HCT116 (cell line): ENCODE results near the gene PLXNC1. TPM values are rescaled to one million over a fixed set of nuclear protein-coding genes. Genes with fewer than 3 reads are reported as not detected.

Experiments used
- ATAC-seq: fragments of 200-7000 bp; cut with Tn5 transposase; 2 replicates; pipeline ENCODE4 v1.9.1; 2020; ENCODE audit warnings: mild to moderate bottlenecking, moderate library complexity
- BruUV-seq: library from RNA; stranded (reverse); fragments of 400-500 nt; replicated peaks from 2 replicates; lab custom pipeline; 2021; lab: Mats Ljungman, UMichigan
- CTCF ChIA-PET: fragments of 300-600 bp; sonication (Branson Sonifier 250); formaldehyde crosslinking; loops from one replicate; lab custom pipeline; 2021; ENCODE audit warnings: antibody characterized with exemption; lab: Charles Lee
- POLR2A ChIA-PET: fragments of 300-600, 350-600 bp; sonication (Branson Sonifier 250); formaldehyde crosslinking; loops from one replicate; lab custom pipeline; 2021; ENCODE audit warnings: antibody characterized with exemption; lab: Charles Lee
- RAD21 ChIA-PET, 2 experiments: fragments of 300-600 bp; sonication (Branson Sonifier 250); formaldehyde crosslinking; loops; one replicate each; lab custom pipeline; 2023; ENCODE audit warnings: low total read pairs in 2 of 2; ENCODE audit not compliant: uncharacterized antibody in 2 of 2, unreplicated experiment in 2 of 2, low non-redundant PET in 1 of 2; lab: Charles Lee
- DNase-seq: peaks from one replicate; pipeline ENCODE4 v3.0.0-alpha.2; 2010; ENCODE audit warnings: low read depth, low spot score
- H2AFZ ChIP-seq: fragments of 200-600 bp; shearing (Covaris generic), sonication (generic); 2 replicates; pipeline ENCODE4 v1.6.1; 2017; ENCODE audit warnings: low read depth, mixed run types, mixed read lengths, antibody characterized with exemption, low read length; ENCODE audit not compliant: poor library complexity, severe bottlenecking
- H3K27ac ChIP-seq: 2 replicates; pipeline ENCODE4 v1.5.1; 2012; ENCODE audit warnings: low read depth, low read length
- H3K27me3 ChIP-seq: fragments of 200-600 bp; sonication (generic); 2 replicates; pipeline ENCODE4 v1.6.1; 2016; ENCODE audit warnings: mixed run types, low read length, mixed read lengths; ENCODE audit not compliant: insufficient read depth
- H3K36me3 ChIP-seq, 2 experiments: fragments of 200-500 bp in 1 of 2; fragments of 200-600 bp in 1 of 2; sonication (Bioruptor generic) in 1 of 2; sonication (generic) in 1 of 2; 2 replicates each; pipeline versions ENCODE4 v1.5.1 to v1.6.1; 2014 to 2016; ENCODE audit warnings: low read length in 2 of 2, inconsistent platforms in 1 of 2, mixed read lengths in 1 of 2, mixed run types in 1 of 2; ENCODE audit not compliant: insufficient read depth in 2 of 2, control insufficient read depth in 1 of 2
- H3K4me1 ChIP-seq, 2 experiments: fragments of 200-600 bp in 1 of 2; sonication (generic) in 1 of 2; 2 replicates each; pipeline versions ENCODE4 v1.5.1 to v1.6.1; 2012 to 2017; ENCODE audit warnings: low read length in 2 of 2, inconsistent platforms in 1 of 2, mild to moderate bottlenecking in 1 of 2, mixed read lengths in 1 of 2, mixed run types in 1 of 2, moderate library complexity in 1 of 2; ENCODE audit not compliant: insufficient read depth in 2 of 2, control insufficient read depth in 1 of 2
- H3K4me2 ChIP-seq: fragments of 200-600 bp; sonication (generic); 2 replicates; pipeline ENCODE4 v1.6.1; 2017; ENCODE audit warnings: mixed run types, low read length, mixed read lengths
- H3K4me3 ChIP-seq, 2 experiments: fragments of 200-600 bp in 1 of 2; sonication (generic) in 1 of 2; replicated peaks in 1 of 2; 2 replicates each; pipeline ENCODE4 v1.5.1; 2011 to 2016; ENCODE audit warnings: low read length in 2 of 2, control low read depth in 1 of 2, low read depth in 1 of 2, mild to moderate bottlenecking in 1 of 2, mixed read lengths in 1 of 2, mixed run types in 1 of 2
- H3K79me2 ChIP-seq: fragments of 200-600 bp; sonication (generic); 2 replicates; pipeline ENCODE4 v1.6.1; 2017; ENCODE audit warnings: mild to moderate bottlenecking, mixed run types, low read length, moderate library complexity, mixed read lengths; ENCODE audit not compliant: insufficient read depth
- H3K9ac ChIP-seq: fragments of 200-600 bp; sonication (generic); 2 replicates; pipeline ENCODE4 v1.6.1; 2016; ENCODE audit warnings: low read length, mixed read lengths
- H3K9me2 ChIP-seq: fragments of 200-600 bp; sonication (generic), shearing (Covaris generic); 2 replicates; pipeline ENCODE4 v1.6.1; 2017; ENCODE audit warnings: mixed run types, mild to moderate bottlenecking, moderate library complexity; ENCODE audit not compliant: insufficient read depth
- H3K9me3 ChIP-seq, 2 experiments: fragments of 200-500 bp in 1 of 2; fragments of 200-600 bp in 1 of 2; sonication (Bioruptor generic) in 1 of 2; sonication (generic) in 1 of 2; 2 replicates each; pipeline ENCODE4 v1.6.1; 2014 to 2017; ENCODE audit warnings: low read length in 2 of 2, mixed read lengths in 2 of 2, inconsistent platforms in 1 of 2, low read depth in 1 of 2, mild to moderate bottlenecking in 1 of 2, mixed run types in 1 of 2, moderate library complexity in 1 of 2; ENCODE audit not compliant: control insufficient read depth in 1 of 2, insufficient read depth in 1 of 2
- H4K20me1 ChIP-seq: fragments of 200-600 bp; sonication (generic), shearing (Covaris generic); 2 replicates; pipeline ENCODE4 v1.6.1; 2017; ENCODE audit warnings: mixed run types, mild to moderate bottlenecking, moderate library complexity; ENCODE audit not compliant: insufficient read depth
- ATF3 ChIP-seq: IDR thresholded peaks from 2 replicates; pipeline ENCODE4 v1.6.1; 2012
- CTCF ChIP-seq, 3 experiments: fragments of 200-600 bp in 1 of 3; sonication (generic) in 1 of 3; IDR thresholded peaks in 2 of 3; conservative IDR thresholded peaks in 1 of 3; 2 replicates each; pipeline ENCODE4 v1.5.1; 2012 to 2017; ENCODE audit warnings: low read depth in 2 of 3, low read length in 2 of 3, antibody characterized with exemption in 1 of 3, borderline replicate concordance in 1 of 3, control low read depth in 1 of 3, mild to moderate bottlenecking in 1 of 3, mixed read lengths in 1 of 3, mixed run types in 1 of 3, moderate library complexity in 1 of 3; ENCODE audit not compliant: insufficient read depth in 1 of 3
- EGR1 ChIP-seq: IDR thresholded peaks from 2 replicates; pipeline ENCODE4 v1.6.1; 2012; ENCODE audit warnings: low read depth
- EZH2phosphoT487 ChIP-seq: fragments of 200-600 bp; IDR thresholded peaks from 2 replicates; pipeline ENCODE4 v1.6.1; 2018; ENCODE audit warnings: antibody characterized with exemption, borderline replicate concordance
- JUND ChIP-seq: IDR thresholded peaks from 2 replicates; pipeline ENCODE4 v1.6.1; 2012
- REST ChIP-seq: IDR thresholded peaks from 2 replicates; pipeline ENCODE4 v1.6.1; 2012; ENCODE audit warnings: low read depth
- SIN3A ChIP-seq: IDR thresholded peaks from 2 replicates; pipeline ENCODE4 v1.6.1; 2012; ENCODE audit warnings: low read depth
- SP1 ChIP-seq: IDR thresholded peaks from 2 replicates; pipeline ENCODE4 v1.6.1; 2012; ENCODE audit warnings: low read depth
- intact Hi-C: fragments of 100-400 bp; cut with micrococcal nuclease; formaldehyde crosslinking; loops from 2 replicates; pipeline ENCODE4 v1.10.0; 2022
- total RNA-seq: library from RNA; stranded (reverse); gene quantifications from one replicate; pipeline ENCODE4 v1.2.1, GENCODE V29; 2021; ENCODE audit not compliant: unreplicated experiment

The PLXNC1 gene
- total RNA-seq, 1 experiment from 2014 or later = 0.25 TPM

- TF ChIP-seq ATF3 (no peak), JUND (no peak), EZH2phosphoT487 (no peak), SIN3A (no peak), SP1 (no peak)
These were observed 123.9 kb downstream of the PLXNC1 start (continued) for GRCh38 chr12:94272280-94272679.

- TF ChIP-seq ATF3 (no peak), CTCF (IDR thresholded peaks at IDR 0.05 in 2 of 3, conservative IDR thresholded peaks at IDR 0.05 in 1 of 3; ENCODE audit: borderline replicate concordance in 1 of 3, insufficient read depth in 1 of 3, low read depth in 2 of 3, low read length in 2 of 3) (no peak), EZH2phosphoT487 (no peak), REST (no peak), SIN3A (no peak), SP1 (no peak), JUND (no peak), EGR1 (no peak)
These were observed 124.9 kb downstream of the PLXNC1 start for GRCh38 chr12:94273272-94273671.

More at GRCh38 chr12:94273272-94273671, 124.9 kb downstream of the PLXNC1 start:
- Histone ChIP-seq H4K20me1 (no peaks in the 10 kb centered on the region), H2AFZ (no peak overlapping the region), H3K4me1 (no peaks in the 10 kb centered on the region), H3K4me3 (no peak overlapping the region), H3K36me3 (no peaks in the 10 kb centered on the region), H3K79me2 (no peaks in the 10 kb centered on the region), H3K27ac (no peak overlapping the region), H3K9me2 (no peaks in the 10 kb centered on the region), H3K4me2 (no peak overlapping the region), H3K9me3 (no peaks in the 10 kb centered on the region), H3K27me3 (no peaks in the 10 kb centered on the region), H3K9ac (no peak overlapping the region)
- BruUV-seq = no TSS peak
- DNase-seq (no peak), ATAC-seq (no peak)
- intact Hi-C loops = no loop called here
- ChIA-PET RAD21 (no interaction called here), CTCF (no interaction called here), POLR2A (no interaction called here)
